Endothelial cell of umbilical vein (primary cell): Measurements from ENCODE around the gene CA11.

Experiments used
- EZH2 ChIP-seq: IDR thresholded peaks from 2 replicates; pipeline ENCODE4 v1.6.1; 2012; ENCODE audit warnings: borderline replicate concordance, low read depth, mild to moderate bottlenecking, moderate library complexity, low read length, inconsistent platforms; ENCODE audit not compliant: severe bottlenecking
- FOS ChIP-seq: IDR thresholded peaks from 2 replicates; pipeline ENCODE4 v1.6.1; 2011; ENCODE audit warnings: mild to moderate bottlenecking, low read length, moderate library complexity, borderline replicate concordance; ENCODE audit not compliant: insufficient read depth
- GATA2 ChIP-seq: IDR thresholded peaks from 2 replicates; pipeline ENCODE4 v1.7.0; 2011; ENCODE audit warnings: low read depth, mild to moderate bottlenecking, moderate library complexity, mixed read lengths, low read length; ENCODE audit not compliant: insufficient read length, insufficient read depth
- MYC ChIP-seq: IDR thresholded peaks from one replicate; pipeline ENCODE4 v1.6.1; 2011; ENCODE audit warnings: mild to moderate bottlenecking, low read depth, low read length
- POLR2A ChIP-seq: IDR thresholded peaks from 2 replicates; pipeline ENCODE4 v1.6.1; 2012; ENCODE audit warnings: low read depth, mild to moderate bottlenecking, control low read depth, low read length
- POLR2AphosphoS5 ChIP-seq: IDR thresholded peaks from 2 replicates; pipeline ENCODE4 v1.6.1; 2012; ENCODE audit warnings: low read depth, mild to moderate bottlenecking, control low read depth, low read length, moderate library complexity; ENCODE audit not compliant: insufficient read depth
- TF ChIP-seq, protein P1 (sequence below), 2 donors: IDR thresholded peaks; 1 replicate in 1 of 2; 2 replicates in 1 of 2; pipeline ENCODE4 v1.5.1; 2011; ENCODE audit warnings: low read length in 2 of 2, mild to moderate bottlenecking in 2 of 2, moderate library complexity in 2 of 2, control low read depth in 1 of 2, inconsistent platforms in 1 of 2, low read depth in 1 of 2; ENCODE audit not compliant: insufficient read depth in 1 of 2; ENCODE audit errors: extremely low read depth in 1 of 2
- TF ChIP-seq, protein P2 (sequence below): IDR thresholded peaks from 2 replicates; pipeline ENCODE4 v1.6.1; 2011; ENCODE audit not compliant: insufficient read depth, insufficient read length

DNA sequence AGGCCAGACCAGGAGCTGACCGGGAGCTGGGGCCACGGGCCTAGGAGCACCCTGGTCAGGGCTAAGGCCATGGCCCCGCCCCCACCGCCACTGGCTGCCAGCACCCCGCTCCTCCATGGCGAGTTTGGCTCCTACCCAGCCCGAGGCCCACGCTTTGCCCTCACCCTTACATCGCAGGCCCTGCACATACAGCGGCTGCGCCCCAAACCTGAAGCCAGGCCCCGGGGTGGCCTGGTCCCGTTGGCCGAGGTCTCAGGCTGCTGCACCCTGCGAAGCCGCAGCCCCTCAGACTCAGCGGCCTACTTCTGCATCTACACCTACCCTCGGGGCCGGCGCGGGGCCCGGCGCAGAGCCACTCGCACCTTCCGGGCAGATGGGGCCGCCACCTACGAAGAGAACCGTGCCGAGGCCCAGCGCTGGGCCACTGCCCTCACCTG is 20.1 kb downstream of the CA11 start:
- TF ChIP-seq, protein P1, sequence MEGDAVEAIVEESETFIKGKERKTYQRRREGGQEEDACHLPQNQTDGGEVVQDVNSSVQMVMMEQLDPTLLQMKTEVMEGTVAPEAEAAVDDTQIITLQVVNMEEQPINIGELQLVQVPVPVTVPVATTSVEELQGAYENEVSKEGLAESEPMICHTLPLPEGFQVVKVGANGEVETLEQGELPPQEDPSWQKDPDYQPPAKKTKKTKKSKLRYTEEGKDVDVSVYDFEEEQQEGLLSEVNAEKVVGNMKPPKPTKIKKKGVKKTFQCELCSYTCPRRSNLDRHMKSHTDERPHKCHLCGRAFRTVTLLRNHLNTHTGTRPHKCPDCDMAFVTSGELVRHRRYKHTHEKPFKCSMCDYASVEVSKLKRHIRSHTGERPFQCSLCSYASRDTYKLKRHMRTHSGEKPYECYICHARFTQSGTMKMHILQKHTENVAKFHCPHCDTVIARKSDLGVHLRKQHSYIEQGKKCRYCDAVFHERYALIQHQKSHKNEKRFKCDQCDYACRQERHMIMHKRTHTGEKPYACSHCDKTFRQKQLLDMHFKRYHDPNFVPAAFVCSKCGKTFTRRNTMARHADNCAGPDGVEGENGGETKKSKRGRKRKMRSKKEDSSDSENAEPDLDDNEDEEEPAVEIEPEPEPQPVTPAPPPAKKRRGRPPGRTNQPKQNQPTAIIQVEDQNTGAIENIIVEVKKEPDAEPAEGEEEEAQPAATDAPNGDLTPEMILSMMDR (IDR thresholded peaks at IDR 0.05; ENCODE audit: extremely low read depth in 1 of 2, insufficient read depth in 1 of 2, low read depth in 1 of 2, low read length in 2 of 2): no peak
- no peak for TF ChIP-seq EZH2
- no peak for TF ChIP-seq POLR2AphosphoS5
- TF ChIP-seq POLR2A: no peak
- TF ChIP-seq, protein P2, sequence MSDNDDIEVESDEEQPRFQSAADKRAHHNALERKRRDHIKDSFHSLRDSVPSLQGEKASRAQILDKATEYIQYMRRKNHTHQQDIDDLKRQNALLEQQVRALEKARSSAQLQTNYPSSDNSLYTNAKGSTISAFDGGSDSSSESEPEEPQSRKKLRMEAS: no peak
- no peak for TF ChIP-seq MYC
- TF ChIP-seq GATA2: no peak
- TF ChIP-seq FOS: no peak
